Bronchial epithelial cell (primary cell): ENCODE measurements around the gene CNTROB. TPM values are rescaled to one million over a fixed set of nuclear protein-coding genes. Genes with fewer than 3 reads are reported as not detected.

ENCODE experiments used
- DNase-seq: peaks from one replicate; pipeline ENCODE4 v3.0.0-alpha.2; 2010; ENCODE audit warnings: low read depth
- FAIRE-seq: peaks from 2 replicates; lab custom pipeline; 2011; peaks lifted over from hg19 to GRCh38; lab: Jason Lieb, UNC
- H3K27me3 ChIP-seq: 2 replicates; pipeline ENCODE4 v1.5.1; 2011; ENCODE audit warnings: low read length; ENCODE audit not compliant: control insufficient read depth, insufficient read depth
- H3K36me3 ChIP-seq: 2 replicates; pipeline ENCODE4 v1.5.1; 2011; ENCODE audit warnings: low read length; ENCODE audit not compliant: control insufficient read depth, insufficient read depth
- H3K4me3 ChIP-seq: 2 replicates; pipeline ENCODE4 v1.5.1; 2011; ENCODE audit warnings: mild to moderate bottlenecking, low read depth, low read length, control low read depth
- total RNA-seq: library from RNA; depleted of rRNA; stranded (reverse); fragments of >200 nt; gene quantifications from 2 replicates; pipeline ENCODE4 v1.2.1, GENCODE V29; 2014
- TF ChIP-seq, protein P1 (sequence below): IDR thresholded peaks from 2 replicates; pipeline ENCODE4 v1.5.1; 2011; ENCODE audit warnings: mild to moderate bottlenecking, moderate library complexity, low read length, control low read depth, inconsistent platforms; ENCODE audit not compliant: insufficient read depth, severe bottlenecking

CNTROB gene
- total RNA-seq, 1 donor from 2014 or later = 8.2 TPM

DNA sequence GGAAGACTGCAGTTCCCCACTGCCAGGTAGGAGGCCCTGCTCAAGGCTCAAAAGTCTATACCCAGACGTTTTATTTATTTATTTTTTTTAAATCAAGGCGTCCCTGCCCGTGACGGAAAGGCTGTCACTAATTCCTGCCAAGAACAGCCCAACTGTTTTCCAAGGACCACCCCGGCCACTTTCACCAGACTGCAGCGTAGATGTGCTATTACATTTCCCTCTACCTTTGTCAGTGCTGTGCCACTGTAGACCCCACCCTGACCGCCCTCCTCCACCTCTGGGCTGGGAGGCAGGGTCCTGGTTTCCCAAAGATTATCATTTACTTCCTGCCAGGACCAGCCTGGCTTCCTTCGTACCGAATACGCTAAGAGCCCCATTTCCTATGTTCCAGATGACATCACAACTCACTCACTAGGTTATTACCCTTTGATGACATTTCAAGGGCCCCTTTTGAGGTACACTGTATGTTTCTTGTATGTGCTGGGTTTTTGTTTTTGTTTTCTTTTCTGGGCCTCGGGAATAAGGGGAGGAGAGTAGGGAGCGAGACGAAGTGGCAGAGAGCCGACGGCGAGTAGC, 9.6 kb upstream of the CNTROB start:
- peak overlapping the region; percentile 34 for H3K4me3 ChIP-seq
- DNase-seq (no peak), FAIRE-seq (no peak)
- H3K36me3 ChIP-seq = peaks cover 1% of the 10 kb centered on the region
- TF ChIP-seq, protein P1, sequence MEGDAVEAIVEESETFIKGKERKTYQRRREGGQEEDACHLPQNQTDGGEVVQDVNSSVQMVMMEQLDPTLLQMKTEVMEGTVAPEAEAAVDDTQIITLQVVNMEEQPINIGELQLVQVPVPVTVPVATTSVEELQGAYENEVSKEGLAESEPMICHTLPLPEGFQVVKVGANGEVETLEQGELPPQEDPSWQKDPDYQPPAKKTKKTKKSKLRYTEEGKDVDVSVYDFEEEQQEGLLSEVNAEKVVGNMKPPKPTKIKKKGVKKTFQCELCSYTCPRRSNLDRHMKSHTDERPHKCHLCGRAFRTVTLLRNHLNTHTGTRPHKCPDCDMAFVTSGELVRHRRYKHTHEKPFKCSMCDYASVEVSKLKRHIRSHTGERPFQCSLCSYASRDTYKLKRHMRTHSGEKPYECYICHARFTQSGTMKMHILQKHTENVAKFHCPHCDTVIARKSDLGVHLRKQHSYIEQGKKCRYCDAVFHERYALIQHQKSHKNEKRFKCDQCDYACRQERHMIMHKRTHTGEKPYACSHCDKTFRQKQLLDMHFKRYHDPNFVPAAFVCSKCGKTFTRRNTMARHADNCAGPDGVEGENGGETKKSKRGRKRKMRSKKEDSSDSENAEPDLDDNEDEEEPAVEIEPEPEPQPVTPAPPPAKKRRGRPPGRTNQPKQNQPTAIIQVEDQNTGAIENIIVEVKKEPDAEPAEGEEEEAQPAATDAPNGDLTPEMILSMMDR = peak; percentile 3
- no peaks in the 10 kb centered on the region for H3K27me3 ChIP-seq

DNA sequence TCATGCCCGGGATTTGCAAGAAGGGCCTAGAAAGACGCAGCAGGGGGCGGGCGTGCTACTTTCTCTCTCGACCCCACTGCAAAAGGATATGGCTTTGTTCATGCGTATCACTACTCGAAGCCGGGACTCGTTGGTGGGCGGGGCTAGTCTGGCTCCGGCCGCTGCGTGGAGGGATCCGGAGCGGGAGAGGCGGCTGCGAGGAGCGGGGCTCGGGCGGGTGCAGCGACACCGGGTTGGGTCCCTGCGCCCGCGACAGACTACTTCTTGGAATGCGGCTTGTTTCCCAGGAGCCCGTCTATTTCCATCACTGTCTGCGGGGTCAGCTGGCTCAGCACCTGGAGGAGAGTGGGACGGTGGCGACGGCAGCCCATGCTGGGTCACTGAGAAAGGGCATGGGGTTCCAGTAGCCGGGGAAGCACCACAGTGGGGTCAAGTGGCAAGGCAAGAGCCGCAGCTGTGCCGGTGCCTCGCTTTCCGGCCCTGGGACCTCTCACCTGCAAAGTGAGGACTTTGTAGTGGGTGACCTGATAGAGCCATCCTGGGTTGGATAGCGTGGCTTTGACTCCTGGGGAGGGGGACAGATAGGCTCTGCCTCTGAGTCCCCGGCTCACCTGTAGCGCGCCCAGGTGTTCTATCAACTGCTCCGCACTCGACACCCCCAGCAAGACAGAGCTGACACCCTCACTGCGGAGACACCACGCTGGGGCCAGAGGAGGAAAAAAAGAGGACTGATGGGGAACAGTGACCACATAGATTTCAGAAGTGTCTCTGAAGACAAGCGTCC, 9.0 kb upstream of the CNTROB start:
- peak; percentile 44 for DNase-seq
- TF ChIP-seq, protein P1 = no peak
- Histone ChIP-seq H3K36me3 (peaks cover 1% of the 10 kb centered on the region), H3K27me3 (no peaks in the 10 kb centered on the region), H3K4me3 (peak overlapping the region; percentile 34)
- FAIRE-seq = no peak

DNA sequence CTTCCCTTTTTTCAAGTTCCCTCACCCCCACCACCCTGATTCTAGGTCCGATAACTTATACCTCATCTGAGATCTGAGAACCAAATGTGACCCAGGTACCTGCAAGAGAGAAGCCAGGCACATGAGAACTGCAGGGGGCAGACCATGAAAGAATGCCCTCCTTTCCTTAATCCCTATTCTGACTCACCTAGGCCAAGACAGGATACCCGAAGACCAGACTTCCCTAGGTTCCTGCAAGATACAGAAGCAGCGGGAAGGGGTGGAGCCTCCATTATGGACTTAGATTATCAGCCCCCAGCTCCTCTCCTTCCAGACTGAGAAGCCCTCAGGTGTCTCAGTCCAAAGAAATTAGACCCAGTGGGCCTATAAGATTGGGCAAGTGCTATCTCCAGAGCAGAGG, 4.4 kb upstream of the CNTROB start:
- Histone ChIP-seq H3K36me3 (peaks cover 1% of the 10 kb centered on the region), H3K4me3 (no peak overlapping the region), H3K27me3 (no peaks in the 10 kb centered on the region)
- TF ChIP-seq, protein P1 = no peak
- FAIRE-seq (no peak), DNase-seq (peak; percentile 37)

DNA sequence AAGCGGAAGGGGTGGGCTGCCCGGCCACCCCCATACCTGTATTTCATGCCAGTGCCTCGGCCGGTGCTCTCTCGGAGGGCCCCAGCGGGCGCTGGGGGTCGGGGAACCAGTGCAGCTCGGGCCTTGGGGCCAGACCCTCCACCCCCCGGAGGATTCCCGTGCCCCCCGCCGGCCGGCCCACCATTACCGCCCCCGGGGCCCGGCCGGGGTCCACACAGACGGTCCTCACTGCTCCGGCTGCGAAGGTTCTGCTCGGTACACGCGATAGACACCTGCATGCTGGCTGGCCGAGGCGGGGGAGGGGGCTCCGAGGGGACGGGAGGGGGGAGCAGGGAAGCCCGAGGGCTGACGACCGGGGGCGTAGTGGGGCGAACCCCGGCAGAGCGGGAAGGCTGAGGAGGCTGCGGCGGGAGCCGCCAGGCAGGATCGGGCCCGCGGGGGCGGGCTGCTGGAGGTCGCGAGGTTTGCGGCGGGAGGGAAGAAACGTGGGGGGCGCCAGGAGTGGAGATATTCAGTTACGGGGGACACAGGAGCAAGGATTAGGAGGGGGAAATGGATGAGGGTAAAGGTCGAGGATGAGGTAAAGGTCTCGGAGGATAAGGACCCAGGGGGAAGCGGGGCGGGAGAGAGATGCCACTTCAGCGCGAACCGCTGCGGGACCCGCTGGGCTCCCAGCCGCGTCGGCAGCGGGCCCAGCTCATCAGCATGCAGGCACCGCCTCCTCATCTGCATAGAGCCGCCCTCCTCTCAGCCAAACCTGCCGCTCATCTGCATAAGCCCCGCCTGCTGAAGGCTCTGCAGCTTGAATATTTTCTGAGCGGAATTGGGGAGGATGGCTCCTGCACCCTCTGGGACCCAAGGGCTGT, 2.6 kb upstream of the CNTROB start, which contains the start of gene KCNAB3:
KCNAB3 (minus strand) TSS at position 699 of the 866 bp plus-strand sequence; CDS start at position 278, 421 bp downstream.
- TF ChIP-seq, protein P1 = no peak
- Histone ChIP-seq H3K36me3 (peaks cover 1% of the 10 kb centered on the region), H3K4me3 (no peak within 1 kb of the TSS), H3K27me3 (no peaks in the 10 kb centered on the region)
- DNase-seq (peak; percentile 58), FAIRE-seq (no peak)

DNA sequence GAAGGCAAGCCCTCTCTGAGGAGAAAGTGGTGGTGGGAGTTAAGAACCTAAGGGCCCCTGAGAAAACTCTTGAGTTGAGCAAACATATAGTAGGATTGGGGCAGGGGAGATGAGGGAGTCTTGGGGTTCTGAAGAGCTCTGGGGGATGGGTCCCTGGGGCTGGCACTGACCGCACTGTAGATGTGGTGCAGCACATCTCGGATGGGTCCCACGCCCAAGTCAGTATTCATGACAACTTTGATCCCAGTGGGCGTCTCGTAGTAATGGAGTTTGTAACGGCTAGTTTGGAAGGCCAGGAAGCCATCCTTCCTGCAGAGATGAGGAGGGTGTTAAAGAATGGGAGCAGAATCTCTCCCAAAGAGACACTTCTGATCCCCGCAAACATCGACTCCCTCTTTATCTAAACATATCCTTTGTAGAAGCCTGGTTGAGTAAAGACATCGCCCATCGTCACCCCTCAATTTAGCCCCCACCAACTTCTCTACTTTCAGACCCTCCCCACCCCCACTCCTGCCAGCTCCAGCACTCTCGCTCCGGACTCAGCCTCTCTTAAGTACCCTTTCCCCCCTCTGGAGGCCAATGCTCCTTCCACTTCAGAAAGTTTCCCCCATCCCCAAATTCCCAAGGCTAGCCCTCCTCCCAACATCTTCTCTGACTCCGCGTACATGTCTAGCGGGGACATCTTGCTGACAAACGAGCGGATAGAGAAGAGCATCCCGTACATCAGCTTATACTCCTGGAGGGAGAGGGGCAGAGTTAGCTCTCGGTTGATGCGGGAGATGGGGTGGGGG, 970 bp upstream of the CNTROB start:
- Histone ChIP-seq H3K4me3 (peak overlapping the region; percentile 95), H3K36me3 (peaks cover 6% of the 10 kb centered on the region), H3K27me3 (no peaks in the 10 kb centered on the region)
- TF ChIP-seq, protein P1 = no peak
- FAIRE-seq (no peak), DNase-seq (no peak)
